Stimulated activated CD8-positive, alpha-beta memory T cell treated with anti-CD3 and anti-CD28 coated beads, Interleukin-15, amount 100 ng/mL, for 24 hours (primary cell): ENCODE data around the gene RASSF5.
A peak's percentile ranks its signal among the peaks of the same experiment; 100 is the strongest.
"Not testable (repeated sequence)": the region's sequence is repeated elsewhere in the genome, so short reads cannot be mapped to it uniquely, and the experiment has no call there.

Experiments used
- DNase-seq: peaks from one replicate; pipeline ENCODE4 v3.0.0-alpha.2; 2020; ENCODE audit warnings: low read depth

Gene RASSF5

GRCh38 chr1:206589206-206589605 lies 81.9 kb downstream of the RASSF5 start:
- no peak for DNase-seq

- DNase-seq = no peak
Measured at GRCh38 chr1:206590025-206590758, 82.9 kb downstream of the RASSF5 start.

GRCh38 chr1:206591226-206591625 lies 83.9 kb downstream of the RASSF5 start:
- DNase-seq = no peak

- no peak for DNase-seq
Measured at GRCh38 chr1:206591696-206592095, 84.4 kb downstream of the RASSF5 start.

GRCh38 chr1:206593351-206593925 lies 86.1 kb downstream of the RASSF5 start:
- no peak for DNase-seq

GRCh38 chr1:206595581-206596318 lies 88.4 kb downstream of the RASSF5 start:
- DNase-seq = no peak

- no peak for DNase-seq
Measured at GRCh38 chr1:206596319-206596666, 89.0 kb downstream of the RASSF5 start.

GRCh38 chr1:206600527-206600926 lies 93.2 kb downstream of the RASSF5 start:
- DNase-seq = no peak

- no peak for DNase-seq
Measured at GRCh38 chr1:206604861-206605260, 97.5 kb downstream of the RASSF5 start.

GRCh38 chr1:206606867-206607266 lies 99.5 kb downstream of the RASSF5 start:
- DNase-seq = no peak

- DNase-seq = no peak
Measured at GRCh38 chr1:206608108-206608698, 100.9 kb downstream of the RASSF5 start.

- DNase-seq = no peak
Measured at GRCh38 chr1:206609229-206609991, 102.1 kb downstream of the RASSF5 start.

- DNase-seq = peak; percentile 92
Measured at GRCh38 chr1:206612129-206612876, 105.0 kb downstream of the RASSF5 start, which contains the start of gene EIF2D. Gene EIF2D (minus strand): TSS chr1:206612465. CDS start chr1:206612342, 123 bp downstream.

- not testable (repeated sequence) for DNase-seq
Measured at GRCh38 chr1:206626396-206626795, 119.1 kb downstream of the RASSF5 start.

- DNase-seq = no peak
Measured at GRCh38 chr1:206628916-206629315, 121.6 kb downstream of the RASSF5 start.

GRCh38 chr1:206631085-206631509 lies 123.8 kb downstream of the RASSF5 start:
- no peak for DNase-seq

- no peak for DNase-seq
Measured at GRCh38 chr1:206633708-206634121, 126.4 kb downstream of the RASSF5 start.

- peak; percentile 50 for DNase-seq
Measured at GRCh38 chr1:206634365-206635079, 127.2 kb downstream of the RASSF5 start.

GRCh38 chr1:206635080-206635977 lies 128.0 kb downstream of the RASSF5 start, which contains the start of gene DYRK3:
Gene DYRK3 (plus strand): TSS chr1:206635536. CDS start chr1:206635704, 168 bp downstream.
- DNase-seq = peak; percentile 81
